Vagina (tissue), 2 donors: Measurements from ENCODE around the gene FAM98B. TPM values are rescaled to one million over a fixed set of nuclear protein-coding genes. Genes with fewer than 3 reads are reported as not detected.

Source experiments
- DNase-seq, 2 donors: peaks; one replicate each; pipeline ENCODE4 v3.0.0-alpha.2; 2017; ENCODE audit errors: extremely low spot score in 2 of 2
- H3K27ac ChIP-seq: fragments of 200-600 bp; sonication (generic); one replicate; pipeline ENCODE4 v1.5.1; 2019
- H3K27me3 ChIP-seq: fragments of 200-600 bp; sonication (generic); one replicate; pipeline ENCODE4 v1.5.1; 2019
- H3K36me3 ChIP-seq, 2 donors: fragments of 200-600 bp; sonication (generic); one replicate each; pipeline ENCODE4 v1.5.1; 2017 to 2019
- H3K4me1 ChIP-seq: fragments of 200-600 bp; sonication (generic); one replicate; pipeline ENCODE4 v1.5.1; 2019
- H3K4me3 ChIP-seq, 2 donors: fragments of 200-600 bp; sonication (generic); 1 replicate in 1 of 2; 2 replicates in 1 of 2; pipeline ENCODE4 v1.5.1; 2016 to 2019
- H3K9me3 ChIP-seq: fragments of 200-600 bp; sonication (generic); one replicate; pipeline ENCODE4 v1.5.1; 2019
- POLR2A ChIP-seq, 2 donors: fragments of 450-650 bp; IDR thresholded peaks; one replicate each; pipeline ENCODE4 v1.6.1; 2017; ENCODE audit warnings: antibody characterized with exemption in 2 of 2, mild to moderate bottlenecking in 2 of 2, moderate library complexity in 2 of 2
- POLR2AphosphoS5 ChIP-seq, 2 donors: sonication (generic); formaldehyde crosslinking; IDR thresholded peaks; one replicate each; pipeline ENCODE4 v1.9.0; 2017; ENCODE audit warnings: antibody characterized with exemption in 2 of 2, mild to moderate bottlenecking in 2 of 2, low read depth in 1 of 2; ENCODE audit not compliant: insufficient read depth in 1 of 2
- intact Hi-C: fragments of 100-400 bp; cut with DNase I; formaldehyde crosslinking; loops from one replicate; pipeline ENCODE4 v1.15.1; 2023
- total RNA-seq: library from RNA; depleted of rRNA; stranded (reverse); fragments of >200 nt; gene quantifications from one replicate; pipeline ENCODE4 v1.2.3, GENCODE V29; 2016
- TF ChIP-seq, protein P1 (sequence below), 3 experiments: fragments of 450-650 bp in 2 of 3; fragments of 200-600 bp in 1 of 3; sonication (generic) in 1 of 3; IDR thresholded peaks; one replicate each; pipeline ENCODE4 v1.5.1; 2017 to 2019; ENCODE audit warnings: antibody characterized with exemption in 3 of 3, mild to moderate bottlenecking in 2 of 3, moderate library complexity in 2 of 3

Gene FAM98B
- total RNA-seq, 1 donor from 2014 or later = 18.7 TPM

GRCh38 chr15:38460543-38460942 is 6.6 kb downstream of the FAM98B start:
- H3K36me3 ChIP-seq = no peaks in the 10 kb centered on the region
- intact Hi-C loops = no loop called here
- peaks cover 11% of the 10 kb centered on the region for H3K4me1 ChIP-seq
- no peaks in the 10 kb centered on the region for H3K9me3 ChIP-seq
- H3K27me3 ChIP-seq = no peaks in the 10 kb centered on the region
- H3K27ac ChIP-seq = no peak overlapping the region
- TF ChIP-seq POLR2AphosphoS5 (IDR thresholded peaks at IDR 0.05; ENCODE audit: insufficient read depth in 1 of 2, low read depth in 1 of 2) = no peak
- TF ChIP-seq, protein P1, sequence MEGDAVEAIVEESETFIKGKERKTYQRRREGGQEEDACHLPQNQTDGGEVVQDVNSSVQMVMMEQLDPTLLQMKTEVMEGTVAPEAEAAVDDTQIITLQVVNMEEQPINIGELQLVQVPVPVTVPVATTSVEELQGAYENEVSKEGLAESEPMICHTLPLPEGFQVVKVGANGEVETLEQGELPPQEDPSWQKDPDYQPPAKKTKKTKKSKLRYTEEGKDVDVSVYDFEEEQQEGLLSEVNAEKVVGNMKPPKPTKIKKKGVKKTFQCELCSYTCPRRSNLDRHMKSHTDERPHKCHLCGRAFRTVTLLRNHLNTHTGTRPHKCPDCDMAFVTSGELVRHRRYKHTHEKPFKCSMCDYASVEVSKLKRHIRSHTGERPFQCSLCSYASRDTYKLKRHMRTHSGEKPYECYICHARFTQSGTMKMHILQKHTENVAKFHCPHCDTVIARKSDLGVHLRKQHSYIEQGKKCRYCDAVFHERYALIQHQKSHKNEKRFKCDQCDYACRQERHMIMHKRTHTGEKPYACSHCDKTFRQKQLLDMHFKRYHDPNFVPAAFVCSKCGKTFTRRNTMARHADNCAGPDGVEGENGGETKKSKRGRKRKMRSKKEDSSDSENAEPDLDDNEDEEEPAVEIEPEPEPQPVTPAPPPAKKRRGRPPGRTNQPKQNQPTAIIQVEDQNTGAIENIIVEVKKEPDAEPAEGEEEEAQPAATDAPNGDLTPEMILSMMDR (IDR thresholded peaks at IDR 0.05) = no peak
- TF ChIP-seq POLR2A (IDR thresholded peaks at IDR 0.05) = no peak
- DNase-seq = no peak
- H3K4me3 ChIP-seq = no peak overlapping the region

DNA sequence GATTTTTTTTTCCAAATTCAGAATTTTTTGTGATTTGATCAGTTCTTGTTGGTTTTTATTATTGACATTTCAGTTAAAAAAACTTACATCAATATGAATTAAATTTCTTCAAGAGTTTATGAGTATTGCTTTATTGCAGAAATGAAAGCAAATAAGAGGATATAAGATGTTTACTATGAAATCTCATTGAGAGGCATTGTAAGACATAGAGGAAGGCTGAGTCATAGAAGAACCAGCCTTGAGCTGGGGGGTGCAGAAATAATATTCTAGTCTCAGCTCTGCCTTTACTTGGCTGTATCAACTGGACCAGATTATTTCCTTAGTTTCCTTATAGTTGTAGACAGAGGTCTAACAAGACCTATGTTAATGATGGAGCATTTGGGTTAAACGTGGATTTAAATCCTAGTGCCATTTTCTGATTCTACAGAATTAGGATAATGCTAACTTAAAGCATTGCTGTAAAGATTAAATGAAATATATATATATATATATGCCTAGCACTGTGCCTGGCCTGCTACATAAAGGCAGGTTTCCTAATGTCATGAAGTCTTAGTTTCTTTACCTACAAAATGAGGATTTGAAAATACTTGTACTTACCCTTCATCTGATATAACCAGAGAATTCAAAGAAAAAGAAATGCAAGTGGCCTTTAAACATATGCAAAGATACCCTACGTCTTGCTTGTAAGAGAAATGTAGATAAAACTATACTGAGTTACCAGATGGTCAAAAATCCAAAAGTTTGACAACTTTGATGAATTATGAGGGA is 7.3 kb downstream of the FAM98B start:
- Histone ChIP-seq H3K9me3 (no peaks in the 10 kb centered on the region), H3K4me1 (peaks cover 9% of the 10 kb centered on the region), H3K4me3 (no peak overlapping the region), H3K27me3 (no peaks in the 10 kb centered on the region), H3K27ac (no peak overlapping the region), H3K36me3 (no peaks in the 10 kb centered on the region)
- no peak for DNase-seq
- intact Hi-C loops = no loop called here
- TF ChIP-seq POLR2AphosphoS5 (IDR thresholded peaks at IDR 0.05; ENCODE audit: insufficient read depth in 1 of 2, low read depth in 1 of 2) (no peak), POLR2A (IDR thresholded peaks at IDR 0.05) (no peak)
- TF ChIP-seq, protein P1 (IDR thresholded peaks at IDR 0.05) = no peak

- Histone ChIP-seq H3K9me3 (no peaks in the 10 kb centered on the region), H3K4me1 (no peaks in the 10 kb centered on the region), H3K36me3 (peaks cover 0 to 5% of the 10 kb centered on the region in 2 donors), H3K4me3 (no peak overlapping the region), H3K27ac (no peak overlapping the region), H3K27me3 (no peaks in the 10 kb centered on the region)
- no peak for DNase-seq
- TF ChIP-seq, protein P1 (IDR thresholded peaks at IDR 0.05) = no peak
- TF ChIP-seq POLR2A (IDR thresholded peaks at IDR 0.05) (no peak), POLR2AphosphoS5 (IDR thresholded peaks at IDR 0.05; ENCODE audit: insufficient read depth in 1 of 2, low read depth in 1 of 2) (no peak)
- intact Hi-C loops = no loop called here
These were observed 10.0 kb downstream of the FAM98B start for GRCh38 chr15:38463893-38464292.

GRCh38 chr15:38464675-38465074 is 10.7 kb downstream of the FAM98B start:
- no peak overlapping the region for H3K4me3 ChIP-seq
- no peak overlapping the region for H3K27ac ChIP-seq
- TF ChIP-seq POLR2AphosphoS5 (IDR thresholded peaks at IDR 0.05; ENCODE audit: insufficient read depth in 1 of 2, low read depth in 1 of 2) = no peak
- TF ChIP-seq POLR2A (IDR thresholded peaks at IDR 0.05) = no peak
- TF ChIP-seq, protein P1 (IDR thresholded peaks at IDR 0.05) = no peak
- peaks cover 0 to 5% of the 10 kb centered on the region in 2 donors for H3K36me3 ChIP-seq
- no peaks in the 10 kb centered on the region for H3K9me3 ChIP-seq
- H3K27me3 ChIP-seq = no peaks in the 10 kb centered on the region
- no peaks in the 10 kb centered on the region for H3K4me1 ChIP-seq
- intact Hi-C loops = no loop called here
- no peak for DNase-seq

GRCh38 chr15:38470816-38471215 is 16.9 kb downstream of the FAM98B start:
- H3K4me3 ChIP-seq = no peak overlapping the region
- H3K36me3 ChIP-seq = peaks cover 0 to 37% of the 10 kb centered on the region in 2 donors
- no peaks in the 10 kb centered on the region for H3K9me3 ChIP-seq
- intact Hi-C loops = no loop called here
- TF ChIP-seq POLR2AphosphoS5 (IDR thresholded peaks at IDR 0.05; ENCODE audit: insufficient read depth in 1 of 2, low read depth in 1 of 2) (no peak), POLR2A (IDR thresholded peaks at IDR 0.05) (no peak)
- TF ChIP-seq, protein P1 (IDR thresholded peaks at IDR 0.05) = no peak
- DNase-seq = no peak
- H3K27ac ChIP-seq = no peak overlapping the region
- H3K27me3 ChIP-seq = no peaks in the 10 kb centered on the region
- H3K4me1 ChIP-seq = no peaks in the 10 kb centered on the region
